GM19328 (cell line): ENCODE measurements around the gene CEP72.
"Not testable (repeated sequence)": the region's sequence is repeated elsewhere in the genome, so short reads cannot be mapped to it uniquely, and the experiment has no call there.

Source experiments
- ATAC-seq: cut with Tn5 transposase; IDR thresholded peaks from one replicate; pipeline ENCODE4 v1.9.1; 2021; ENCODE audit warnings: mild to moderate bottlenecking, moderate library complexity; ENCODE audit not compliant: unreplicated experiment

The CEP72 gene

GRCh38 chr5:612498-613424, 621 bp downstream of the CEP72 start:
- peak; percentile 18 for ATAC-seq

- no peak for ATAC-seq
These were observed 4.4 kb downstream of the CEP72 start for GRCh38 chr5:616484-617039.

- no peak for ATAC-seq
These were observed 5.8 kb downstream of the CEP72 start for GRCh38 chr5:617896-618295.

- no peak for ATAC-seq
These were observed 6.3 kb downstream of the CEP72 start for GRCh38 chr5:618450-618849.

- ATAC-seq, result no peak
These were observed 7.3 kb downstream of the CEP72 start for GRCh38 chr5:619444-619843.

GRCh38 chr5:620152-620551, 8.0 kb downstream of the CEP72 start:
- ATAC-seq, result no peak

GRCh38 chr5:620586-621180, 8.5 kb downstream of the CEP72 start:
- ATAC-seq, result no peak

- no peak for ATAC-seq
These were observed 9.2 kb downstream of the CEP72 start for GRCh38 chr5:621341-621761.

- no peak for ATAC-seq
These were observed 10.2 kb downstream of the CEP72 start for GRCh38 chr5:622359-622758.

GRCh38 chr5:622946-623522, 10.9 kb downstream of the CEP72 start:
- no peak for ATAC-seq

GRCh38 chr5:623531-623930, 11.4 kb downstream of the CEP72 start:
- no peak for ATAC-seq

GRCh38 chr5:624118-624950, 12.2 kb downstream of the CEP72 start:
- no peak for ATAC-seq

- no peak for ATAC-seq
These were observed 12.8 kb downstream of the CEP72 start for GRCh38 chr5:624951-625230.

GRCh38 chr5:625516-625915, 13.4 kb downstream of the CEP72 start:
- ATAC-seq, result no peak

- no peak for ATAC-seq
These were observed 14.7 kb downstream of the CEP72 start for GRCh38 chr5:626850-627249.

GRCh38 chr5:627840-628239, 15.7 kb downstream of the CEP72 start:
- ATAC-seq, result no peak

- ATAC-seq, result not testable (repeated sequence)
These were observed 16.4 kb downstream of the CEP72 start for GRCh38 chr5:628351-629205.

- no peak for ATAC-seq
These were observed 21.4 kb downstream of the CEP72 start for GRCh38 chr5:633501-633955.

- no peak for ATAC-seq
These were observed 22.1 kb downstream of the CEP72 start for GRCh38 chr5:634191-634590.
